ENCODE measurements around the gene TVP23B.
"Not testable (repeated sequence)": the region's sequence is repeated elsewhere in the genome, so short reads cannot be mapped to it uniquely, and the experiment has no call there.

DNA sequence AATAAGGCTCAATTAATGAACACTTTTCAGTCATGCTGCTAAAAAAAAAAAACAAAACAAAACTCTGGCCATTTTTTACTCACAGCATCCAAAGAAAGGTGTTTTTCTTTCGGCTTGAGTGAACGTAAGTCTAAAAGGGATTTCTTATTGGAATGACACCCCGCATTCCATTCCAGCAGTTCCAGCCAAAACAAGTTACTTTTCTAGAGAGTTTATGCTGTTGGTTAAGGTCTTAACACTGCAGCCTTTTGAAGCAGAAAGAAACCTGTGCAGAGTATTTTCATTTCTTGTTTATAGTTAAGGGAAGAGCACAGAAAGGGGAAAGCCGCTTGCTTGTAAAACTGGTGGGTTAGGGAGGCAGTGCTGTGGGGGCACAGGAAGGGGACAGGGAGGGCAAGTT lies 9.9 kb upstream of the TVP23B start:
- TF ChIP-seq CTCF (IDR thresholded peaks at IDR 0.05; ENCODE audit: low read length); EZH2 (optimal IDR thresholded peaks at IDR 0.05; ENCODE audit: low read depth, low read length): not testable (repeated sequence)

Data from MM.1S (cell line).